ENCODE data around the gene POGLUT2.

- TF ChIP-seq, protein P1, sequence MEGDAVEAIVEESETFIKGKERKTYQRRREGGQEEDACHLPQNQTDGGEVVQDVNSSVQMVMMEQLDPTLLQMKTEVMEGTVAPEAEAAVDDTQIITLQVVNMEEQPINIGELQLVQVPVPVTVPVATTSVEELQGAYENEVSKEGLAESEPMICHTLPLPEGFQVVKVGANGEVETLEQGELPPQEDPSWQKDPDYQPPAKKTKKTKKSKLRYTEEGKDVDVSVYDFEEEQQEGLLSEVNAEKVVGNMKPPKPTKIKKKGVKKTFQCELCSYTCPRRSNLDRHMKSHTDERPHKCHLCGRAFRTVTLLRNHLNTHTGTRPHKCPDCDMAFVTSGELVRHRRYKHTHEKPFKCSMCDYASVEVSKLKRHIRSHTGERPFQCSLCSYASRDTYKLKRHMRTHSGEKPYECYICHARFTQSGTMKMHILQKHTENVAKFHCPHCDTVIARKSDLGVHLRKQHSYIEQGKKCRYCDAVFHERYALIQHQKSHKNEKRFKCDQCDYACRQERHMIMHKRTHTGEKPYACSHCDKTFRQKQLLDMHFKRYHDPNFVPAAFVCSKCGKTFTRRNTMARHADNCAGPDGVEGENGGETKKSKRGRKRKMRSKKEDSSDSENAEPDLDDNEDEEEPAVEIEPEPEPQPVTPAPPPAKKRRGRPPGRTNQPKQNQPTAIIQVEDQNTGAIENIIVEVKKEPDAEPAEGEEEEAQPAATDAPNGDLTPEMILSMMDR (IDR thresholded peaks at IDR 0.05; ENCODE audit: insufficient read depth, low read depth, low read length), result no peak
- no peak for TF ChIP-seq EZH2 (IDR thresholded peaks at IDR 0.05; ENCODE audit: insufficient read depth, low read length)
These were observed 23.9 kb downstream of the POGLUT2 start for GRCh38 chr13:102774591-102775520.
